ENCODE data around the gene CTNNA3.

GRCh38 chr10:66942407-66942806 is 753.6 kb downstream of the CTNNA3 start:
- TF ChIP-seq, protein P1, sequence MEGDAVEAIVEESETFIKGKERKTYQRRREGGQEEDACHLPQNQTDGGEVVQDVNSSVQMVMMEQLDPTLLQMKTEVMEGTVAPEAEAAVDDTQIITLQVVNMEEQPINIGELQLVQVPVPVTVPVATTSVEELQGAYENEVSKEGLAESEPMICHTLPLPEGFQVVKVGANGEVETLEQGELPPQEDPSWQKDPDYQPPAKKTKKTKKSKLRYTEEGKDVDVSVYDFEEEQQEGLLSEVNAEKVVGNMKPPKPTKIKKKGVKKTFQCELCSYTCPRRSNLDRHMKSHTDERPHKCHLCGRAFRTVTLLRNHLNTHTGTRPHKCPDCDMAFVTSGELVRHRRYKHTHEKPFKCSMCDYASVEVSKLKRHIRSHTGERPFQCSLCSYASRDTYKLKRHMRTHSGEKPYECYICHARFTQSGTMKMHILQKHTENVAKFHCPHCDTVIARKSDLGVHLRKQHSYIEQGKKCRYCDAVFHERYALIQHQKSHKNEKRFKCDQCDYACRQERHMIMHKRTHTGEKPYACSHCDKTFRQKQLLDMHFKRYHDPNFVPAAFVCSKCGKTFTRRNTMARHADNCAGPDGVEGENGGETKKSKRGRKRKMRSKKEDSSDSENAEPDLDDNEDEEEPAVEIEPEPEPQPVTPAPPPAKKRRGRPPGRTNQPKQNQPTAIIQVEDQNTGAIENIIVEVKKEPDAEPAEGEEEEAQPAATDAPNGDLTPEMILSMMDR (IDR thresholded peaks at IDR 0.05): no peak
- TF ChIP-seq POLR2A (IDR thresholded peaks at IDR 0.05): no peak
